ENCODE measurements around the gene HERC3.
"Not testable (repeated sequence)": the region's sequence is repeated elsewhere in the genome, so short reads cannot be mapped to it uniquely, and the experiment has no call there.

Gene HERC3

DNA sequence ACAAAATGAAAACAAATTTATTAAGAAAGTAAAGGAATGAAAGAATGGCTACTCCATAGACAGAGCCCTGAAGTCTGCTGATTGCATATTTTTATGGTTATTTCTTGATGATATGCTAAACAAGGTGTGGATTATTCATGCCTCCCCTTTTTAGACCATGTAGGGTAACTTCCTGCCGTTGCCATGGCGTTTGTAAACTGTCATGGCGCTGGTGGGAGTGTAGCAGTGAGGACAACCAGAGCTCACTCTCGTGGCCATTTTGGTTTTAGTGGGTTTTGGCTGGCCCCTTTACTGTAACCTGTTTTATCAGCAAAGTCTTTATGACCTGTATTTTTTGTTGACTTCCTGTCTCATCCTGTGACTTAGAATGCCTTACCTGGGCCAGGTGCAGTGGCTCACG, 17.5 kb downstream of the HERC3 start:
- DNase-seq, result not testable (repeated sequence)

DNA sequence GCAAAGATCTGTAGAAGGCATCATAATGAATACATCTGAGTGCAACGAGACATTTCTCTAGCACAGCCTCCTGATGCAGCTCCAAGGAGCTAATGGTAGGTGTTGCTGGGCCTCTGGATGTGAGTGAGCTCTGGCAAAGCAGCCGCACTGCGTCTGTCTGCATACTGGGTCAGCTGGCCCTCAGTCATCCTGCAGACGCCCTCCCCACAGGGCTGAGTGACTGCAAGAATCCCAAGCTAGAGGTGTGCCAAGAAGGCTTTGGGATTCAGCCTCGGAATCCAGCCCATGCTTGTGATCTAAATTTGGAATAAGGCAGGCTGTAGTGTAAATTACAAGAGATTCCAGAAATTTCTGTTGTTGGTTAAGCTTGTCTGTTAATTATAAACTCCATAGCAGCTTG, 18.5 kb downstream of the HERC3 start:
- no peak for DNase-seq

DNA sequence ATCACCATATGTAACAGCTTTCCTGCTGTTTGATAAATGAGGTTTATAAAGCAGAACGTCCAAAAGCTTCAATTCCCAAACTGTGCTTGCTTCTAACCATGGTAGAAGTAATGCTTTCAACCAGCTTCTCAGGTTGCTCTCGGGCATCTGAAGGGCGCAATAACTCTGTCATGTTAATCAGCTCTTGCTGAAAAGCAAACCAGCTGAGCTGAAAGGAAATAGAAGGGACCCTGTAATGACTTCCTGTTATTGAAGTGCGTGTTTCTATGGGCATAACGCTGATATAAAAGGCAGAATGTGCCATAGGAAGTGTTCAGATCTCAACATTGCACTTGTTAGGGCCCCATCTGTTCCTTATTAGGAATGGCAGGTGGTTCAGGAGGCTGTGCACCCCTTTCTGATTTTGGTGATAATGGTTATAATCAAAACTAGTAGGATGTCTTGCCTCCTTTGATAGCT, 21.2 kb downstream of the HERC3 start:
- peak; percentile 14 for DNase-seq

DNA sequence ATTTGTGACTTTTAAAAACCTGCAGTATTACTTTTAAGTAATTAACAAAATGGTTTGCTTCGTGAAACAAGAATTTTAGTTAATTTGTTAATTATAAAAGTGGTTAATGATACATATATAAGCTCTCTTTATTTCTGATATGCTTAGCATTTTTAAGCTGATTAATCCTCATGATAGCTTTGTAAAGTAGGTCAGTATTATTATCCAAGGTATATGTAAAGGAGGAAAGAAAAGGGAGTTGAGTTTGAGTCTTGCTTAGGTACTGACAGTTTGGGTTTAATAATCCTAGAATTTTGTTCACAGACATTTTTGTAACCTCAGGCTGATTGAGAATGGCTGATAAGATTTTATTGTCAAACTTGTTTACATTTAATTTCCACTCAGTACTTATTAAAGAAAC, 21.8 kb downstream of the HERC3 start:
- DNase-seq, result no peak

DNA sequence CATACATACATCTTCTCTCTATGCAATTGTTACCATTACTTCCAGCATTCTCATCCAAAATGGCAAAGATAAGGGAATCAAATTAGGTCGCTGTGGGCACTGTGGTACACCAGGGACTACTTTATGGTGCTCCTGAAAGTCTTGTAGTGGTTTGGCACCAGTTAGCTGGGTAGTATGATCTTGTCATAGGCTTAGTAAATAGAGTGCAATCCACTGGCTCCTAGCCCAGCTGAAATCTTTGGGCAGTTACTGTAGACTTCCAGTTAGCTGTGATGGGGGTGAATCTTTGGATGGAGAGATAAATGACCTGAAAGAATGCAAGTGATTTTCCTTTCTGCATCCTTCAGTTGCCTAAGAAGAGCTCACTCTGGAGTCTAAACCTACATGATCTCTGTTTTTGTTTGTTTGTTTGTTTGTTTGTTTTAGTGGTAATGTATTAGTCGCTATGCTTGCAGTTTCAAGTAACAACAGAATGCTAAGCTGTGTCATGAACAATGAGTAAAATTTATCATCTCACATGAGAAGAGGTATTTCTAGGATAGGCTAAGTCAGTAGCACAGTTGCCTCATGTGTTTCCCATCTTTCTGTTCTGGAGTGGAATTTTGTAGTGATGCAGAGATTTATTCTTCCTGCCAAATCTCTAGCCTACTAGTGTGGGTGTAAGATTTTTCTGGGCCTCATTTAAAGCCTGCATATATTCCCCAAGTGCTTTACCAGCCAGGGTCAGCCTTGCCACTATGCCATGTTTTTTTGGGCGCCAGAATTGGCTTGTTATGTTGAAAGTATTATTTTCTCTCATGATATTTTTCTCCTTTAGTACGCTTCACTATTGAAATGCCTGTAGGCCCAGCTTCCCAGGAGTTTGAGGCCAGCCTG, 24.2 kb downstream of the HERC3 start:
- DNase-seq, result no peak

DNA sequence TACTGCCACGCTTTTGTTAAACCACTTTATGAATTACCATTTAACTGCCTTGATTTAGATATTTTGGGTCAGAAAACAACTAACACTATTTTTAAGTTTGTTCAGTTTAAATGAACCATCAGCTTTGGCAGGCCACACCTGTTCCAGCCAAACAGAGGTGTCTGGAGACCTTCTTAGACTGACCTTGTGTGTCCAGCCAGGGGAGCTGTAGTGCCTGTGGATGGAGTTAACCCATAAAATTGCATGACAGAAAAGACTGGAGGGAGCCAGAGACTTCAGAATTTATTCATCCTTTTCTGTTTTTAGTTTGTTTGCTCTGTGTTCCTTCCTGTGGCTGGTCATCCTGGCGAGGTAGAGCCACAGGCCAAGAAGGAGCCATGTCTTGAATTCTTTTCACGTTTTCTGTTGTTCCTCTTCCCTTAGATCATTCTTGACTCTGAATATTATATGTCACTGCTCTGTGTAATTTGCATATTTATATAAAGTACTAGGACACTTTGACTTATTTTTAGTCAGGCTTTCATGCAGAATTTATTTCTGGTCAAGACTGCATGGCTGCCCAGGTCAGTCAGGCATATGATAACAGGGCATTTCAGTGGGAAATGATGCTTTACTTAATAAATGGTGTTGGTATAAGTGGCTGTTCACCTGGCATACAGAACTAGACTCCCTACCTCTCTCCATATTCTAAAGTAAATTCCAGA, 26.7 kb downstream of the HERC3 start:
- DNase-seq, result no peak

DNA sequence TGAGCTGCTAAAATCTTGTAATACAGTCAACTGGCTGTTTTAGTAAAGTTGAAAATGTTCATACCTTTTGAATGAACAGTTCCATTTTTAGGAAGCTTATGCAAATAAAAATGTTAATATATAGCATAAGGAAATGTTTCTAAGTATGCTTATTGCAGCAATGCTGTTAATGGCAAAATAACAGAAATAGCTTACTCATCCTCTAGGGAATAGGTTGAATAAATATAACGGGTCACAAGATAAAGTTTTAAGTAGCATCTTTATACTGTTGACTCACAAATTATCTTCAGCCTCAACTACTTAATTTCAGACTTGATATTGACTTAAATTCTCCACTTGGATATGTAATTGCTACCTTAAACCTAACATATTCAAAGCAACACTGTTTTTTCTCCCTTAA, 27.7 kb downstream of the HERC3 start:
- no peak for DNase-seq

DNA sequence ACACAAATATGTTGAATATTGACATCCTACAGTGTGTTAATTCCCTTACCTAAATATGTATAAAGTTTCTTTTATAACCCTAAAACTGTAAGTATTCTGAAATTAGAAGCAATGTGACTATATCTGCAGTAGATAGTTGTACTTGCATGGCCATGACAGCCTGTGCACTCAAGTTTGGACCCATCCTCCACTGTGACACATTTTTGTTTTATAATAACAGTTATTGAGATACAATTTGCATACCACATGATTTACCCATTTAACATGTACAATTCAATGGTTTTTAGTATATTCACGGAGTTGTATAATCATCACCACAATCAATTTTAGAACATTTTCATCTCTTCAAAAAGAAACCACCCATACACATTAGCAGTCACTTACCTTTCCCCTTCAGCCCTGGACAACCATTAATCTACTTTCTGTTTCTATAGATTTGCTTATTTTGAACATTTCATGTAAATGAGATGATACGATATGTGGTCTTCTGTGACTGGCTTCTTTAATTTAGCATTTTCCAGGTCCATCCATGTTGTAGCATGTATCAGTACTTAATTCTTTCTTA, 29.6 kb downstream of the HERC3 start:
- no peak for DNase-seq

DNA sequence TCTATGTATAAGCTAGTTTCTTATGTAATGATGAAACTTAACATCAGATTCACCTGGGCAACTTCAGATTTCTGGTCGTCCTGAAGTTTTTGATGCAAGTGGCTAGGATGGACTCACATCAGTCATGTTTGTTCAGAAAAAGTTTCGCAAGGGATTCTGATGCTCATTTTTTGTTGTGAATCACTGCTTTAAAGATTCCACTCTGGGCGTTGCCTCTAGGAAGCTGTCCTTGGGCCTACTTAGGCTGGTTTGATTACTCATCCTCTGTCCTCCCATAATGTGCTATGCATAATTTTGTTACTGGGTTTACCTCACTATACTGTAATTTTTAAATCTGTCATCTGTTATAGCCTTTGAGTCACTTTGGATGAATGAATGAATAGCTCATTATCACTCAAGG, 30.8 kb downstream of the HERC3 start:
- no peak for DNase-seq

DNA sequence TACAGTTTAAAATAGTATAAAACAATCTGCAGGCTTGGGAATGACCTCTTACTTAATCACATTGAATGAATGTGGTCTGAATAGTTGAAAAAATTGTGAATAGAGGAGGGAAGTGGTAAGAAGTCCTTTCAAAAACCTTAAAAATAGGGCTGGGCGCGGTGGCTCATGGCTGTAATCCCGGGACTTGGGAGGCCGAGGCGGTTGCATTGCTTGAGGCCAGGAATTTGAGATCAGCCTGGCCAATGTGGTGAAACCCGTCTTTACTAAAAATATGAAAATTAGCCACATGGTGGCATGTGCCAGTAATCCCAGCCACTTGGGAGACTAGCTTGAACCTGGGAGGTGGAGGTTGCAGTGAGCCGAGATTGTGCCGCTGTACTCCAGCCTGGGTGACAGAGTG, 36.5 kb downstream of the HERC3 start:
- no peak for DNase-seq

DNA sequence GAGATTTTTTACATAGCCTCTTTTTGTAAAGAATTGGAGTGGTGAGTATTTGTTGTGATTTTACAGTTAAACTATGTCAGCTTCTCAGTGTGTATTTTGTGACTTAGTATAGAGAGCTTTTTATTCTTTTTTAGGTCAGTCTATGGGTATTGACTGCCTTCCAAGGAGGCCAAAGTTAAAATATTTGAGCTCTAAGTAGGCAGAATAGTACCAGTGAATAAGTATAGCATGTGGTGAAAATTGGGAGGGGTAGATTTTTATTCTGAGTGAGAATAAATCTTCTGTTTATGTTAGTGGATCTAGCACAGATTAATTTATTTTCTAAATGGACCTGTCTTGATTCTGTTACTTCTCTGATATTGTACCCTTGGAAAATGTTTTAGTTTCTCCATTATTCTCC, 37.5 kb downstream of the HERC3 start:
- no peak for DNase-seq

DNA sequence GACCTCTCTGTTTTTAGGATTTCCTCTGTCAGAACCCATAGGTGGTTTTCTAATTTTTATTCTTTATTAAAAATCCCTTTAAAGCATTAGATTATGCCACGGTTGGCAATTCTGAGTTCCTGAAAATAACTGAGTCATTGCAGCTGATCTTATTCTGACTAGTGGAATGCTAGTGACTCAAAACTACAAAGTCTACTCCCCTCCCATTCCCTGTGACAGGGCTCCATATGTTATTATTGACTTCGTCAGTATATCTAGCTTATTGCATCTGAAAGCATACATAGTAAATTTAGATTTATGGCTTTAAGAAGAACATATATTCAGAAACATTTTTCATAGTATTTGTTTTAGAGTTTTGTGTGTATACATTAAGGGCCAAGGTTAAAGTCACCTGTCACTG, 38.5 kb downstream of the HERC3 start:
- DNase-seq, result no peak

DNA sequence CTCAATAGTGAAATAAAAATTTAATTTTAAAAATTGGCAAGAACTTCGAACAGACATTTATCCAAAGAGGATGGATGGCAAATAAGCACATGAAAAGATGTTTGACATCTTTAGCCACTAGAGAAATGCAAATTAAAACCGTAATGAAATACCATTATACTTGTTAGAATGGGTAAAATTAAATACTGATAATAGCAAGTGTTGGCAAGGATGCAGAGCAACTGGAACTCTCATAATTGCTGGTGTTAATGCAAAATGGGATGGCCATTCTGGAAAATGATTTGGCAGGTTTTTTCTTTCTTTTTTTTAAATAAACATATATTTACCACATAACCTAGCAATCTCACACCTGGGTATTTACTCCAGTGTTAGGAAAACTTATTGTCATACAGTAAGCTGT, 51.7 kb downstream of the HERC3 start:
- DNase-seq, result no peak

DNA sequence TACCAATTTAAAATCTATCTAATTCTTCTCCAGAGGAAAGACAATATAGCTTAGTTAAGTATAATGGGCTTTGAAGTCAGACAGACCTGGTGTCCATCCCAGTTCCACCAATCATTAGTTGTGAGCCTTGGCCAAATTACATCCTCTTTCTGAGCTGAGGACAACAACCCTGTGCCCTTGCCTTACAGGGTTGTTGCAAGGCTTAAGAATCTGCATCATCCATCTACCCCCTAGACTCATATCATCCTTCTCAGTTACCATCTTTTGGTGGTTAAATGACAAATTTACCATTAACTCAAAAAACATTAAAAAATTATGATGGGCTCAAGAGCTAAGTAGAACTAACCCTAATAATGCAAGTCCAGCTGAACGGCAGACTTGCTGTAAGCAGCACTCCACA, 53.7 kb downstream of the HERC3 start:
- DNase-seq, result no peak

DNA sequence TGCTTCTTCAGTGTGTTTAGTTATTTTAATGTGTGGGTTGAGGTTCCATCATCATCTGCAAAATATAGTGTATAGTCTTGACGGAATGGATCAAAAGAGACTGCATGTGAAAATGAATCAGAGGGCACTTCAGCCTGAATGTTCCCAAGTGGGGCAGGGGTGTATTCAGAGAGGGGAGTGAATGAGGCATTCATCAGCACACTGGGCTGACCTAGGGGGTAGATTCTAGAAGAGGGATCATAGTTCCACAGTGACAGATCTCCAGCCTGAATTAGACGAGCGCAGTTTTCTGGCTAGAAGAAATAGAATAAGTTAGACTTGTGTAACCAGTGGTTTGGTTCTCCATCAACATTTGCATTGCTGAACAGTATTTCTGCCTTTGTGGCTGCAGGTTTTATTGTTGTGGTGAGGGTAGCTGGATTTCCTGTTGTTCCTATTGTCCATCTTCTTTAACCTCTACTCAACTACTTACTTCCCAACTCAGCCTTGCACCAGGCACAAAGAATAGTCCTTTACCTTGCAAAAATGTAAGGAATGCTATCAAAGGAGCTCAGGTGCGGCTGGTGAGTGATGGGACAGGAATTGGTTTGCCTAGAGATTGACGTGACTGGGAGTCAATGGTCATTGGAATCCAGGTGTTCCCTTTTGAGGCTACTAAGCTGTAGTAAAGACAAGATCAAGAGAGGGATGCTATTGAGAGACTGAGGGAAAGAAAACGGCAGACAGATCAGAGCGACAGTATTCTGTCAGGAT, 54.4 kb downstream of the HERC3 start:
- DNase-seq, result no peak

DNA sequence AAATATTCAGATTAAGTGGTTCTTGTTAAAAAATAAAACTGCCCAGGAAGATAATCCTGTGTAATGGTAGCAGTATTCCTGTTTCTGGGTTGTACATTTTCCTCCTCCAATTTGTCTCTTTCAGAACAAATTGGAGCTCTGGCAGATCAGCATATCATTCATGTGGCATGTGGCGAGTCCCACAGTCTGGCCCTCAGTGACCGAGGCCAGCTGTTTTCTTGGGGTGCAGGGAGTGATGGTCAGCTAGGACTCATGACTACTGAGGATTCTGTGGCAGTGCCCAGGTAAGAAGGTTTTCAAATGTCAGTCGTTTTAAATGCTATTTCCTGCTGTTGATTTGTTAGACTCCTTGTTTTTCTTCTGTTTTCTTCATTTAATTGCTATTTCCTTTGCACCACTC, 57.4 kb downstream of the HERC3 start:
- DNase-seq, result no peak

DNA sequence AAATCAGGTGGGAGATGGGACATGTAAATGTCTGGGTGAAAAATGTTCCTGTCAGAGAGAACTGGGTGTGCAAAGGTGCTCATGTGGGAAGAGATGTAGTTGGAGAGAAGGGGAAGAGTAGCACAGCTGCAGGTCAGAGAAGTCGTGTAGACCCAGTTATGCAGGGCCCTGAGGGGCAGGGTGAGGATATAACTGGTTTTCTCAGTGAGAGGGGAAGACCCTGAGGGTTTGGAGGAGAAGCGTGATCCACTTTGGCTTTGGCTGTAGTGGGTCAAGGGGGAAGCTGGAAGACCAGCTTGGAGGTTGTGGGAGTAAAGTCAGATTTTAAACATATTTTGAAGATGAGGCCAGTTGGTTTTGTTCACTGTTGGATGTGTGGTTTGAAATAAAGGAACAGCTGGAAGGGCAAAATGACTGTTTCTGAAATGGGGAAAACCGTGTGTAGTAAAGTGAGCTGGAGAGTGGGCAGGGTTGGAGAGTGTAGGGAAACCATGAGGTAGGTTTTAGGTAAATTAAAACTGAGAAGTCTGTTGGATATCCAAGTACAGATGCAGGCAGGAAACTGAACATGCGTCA, 61.2 kb downstream of the HERC3 start:
- no peak for DNase-seq

DNA sequence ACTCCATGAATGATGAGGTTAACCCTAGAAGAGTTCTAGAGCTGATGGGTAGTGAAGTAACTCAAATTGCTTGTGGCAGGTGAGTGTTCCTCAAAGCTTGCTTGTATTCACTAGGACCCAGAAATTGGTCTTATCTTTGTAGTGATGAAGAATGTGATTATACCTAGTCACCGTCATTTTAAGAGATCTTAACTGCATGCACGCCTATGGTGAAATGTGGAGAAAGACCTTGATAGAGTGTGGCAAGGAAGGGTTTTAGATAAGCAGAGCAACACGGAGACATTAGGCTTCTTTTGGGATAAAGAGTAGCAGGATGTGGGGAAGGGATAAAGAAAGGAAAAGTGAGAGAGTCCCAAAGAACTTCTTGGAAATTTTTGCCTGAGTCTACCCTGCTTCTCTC, 62.9 kb downstream of the HERC3 start:
- no peak for DNase-seq

DNA sequence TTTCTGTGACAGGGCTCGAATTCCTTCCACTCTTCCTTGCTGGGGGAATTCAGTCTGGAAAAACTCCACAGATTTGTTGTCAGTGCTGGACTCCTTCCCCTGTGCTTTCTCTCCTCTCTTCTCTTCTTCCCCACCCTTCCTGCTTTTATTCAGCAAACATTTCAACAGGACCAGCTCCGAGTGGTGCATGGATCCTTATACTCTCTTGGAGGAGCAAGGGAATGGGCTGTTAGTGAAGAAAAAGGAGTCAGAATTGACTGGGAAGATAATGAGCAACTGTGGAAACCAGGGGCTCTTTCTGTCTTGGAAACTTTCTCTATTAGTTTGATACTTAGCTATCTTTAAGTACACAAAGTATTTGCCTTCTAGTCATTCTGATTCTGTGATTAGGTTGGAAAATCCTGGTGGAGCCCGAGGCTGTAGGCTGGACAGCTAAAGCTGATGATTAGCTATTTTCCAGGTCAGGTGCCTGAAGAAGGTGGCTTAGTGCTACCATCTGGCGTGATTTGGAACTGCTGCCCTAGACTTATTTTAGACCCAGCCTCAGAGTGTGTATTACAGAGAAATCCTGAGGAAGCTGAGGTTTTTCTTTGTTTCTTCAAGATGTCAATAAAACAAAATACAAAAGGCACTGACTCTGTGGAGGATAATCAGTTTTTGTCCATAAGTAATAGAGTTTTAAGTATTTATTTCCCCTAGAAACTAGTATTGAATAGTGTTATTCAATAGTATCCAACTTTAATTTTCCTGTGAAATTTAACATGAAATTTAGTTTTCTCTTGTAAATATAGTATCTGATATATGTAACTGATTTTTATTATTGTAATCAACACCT, 67.0 kb downstream of the HERC3 start:
- peak; percentile 1 for DNase-seq

DNA sequence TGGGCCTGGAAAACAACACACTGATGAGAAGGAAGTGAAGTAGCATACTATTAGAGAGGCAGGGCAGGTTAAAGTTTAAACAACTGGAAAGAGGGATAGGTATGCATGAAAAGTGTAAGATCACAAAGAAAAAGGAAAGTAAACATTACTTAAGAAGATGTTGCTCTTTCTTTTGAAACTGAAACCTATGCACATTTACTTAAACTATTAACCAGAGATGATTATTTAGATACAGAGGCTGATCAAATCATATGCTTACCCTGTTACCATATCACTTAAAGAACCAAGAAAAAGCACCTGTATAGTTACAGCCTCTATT, 67.6 kb downstream of the HERC3 start:
- DNase-seq, result no peak

DNA sequence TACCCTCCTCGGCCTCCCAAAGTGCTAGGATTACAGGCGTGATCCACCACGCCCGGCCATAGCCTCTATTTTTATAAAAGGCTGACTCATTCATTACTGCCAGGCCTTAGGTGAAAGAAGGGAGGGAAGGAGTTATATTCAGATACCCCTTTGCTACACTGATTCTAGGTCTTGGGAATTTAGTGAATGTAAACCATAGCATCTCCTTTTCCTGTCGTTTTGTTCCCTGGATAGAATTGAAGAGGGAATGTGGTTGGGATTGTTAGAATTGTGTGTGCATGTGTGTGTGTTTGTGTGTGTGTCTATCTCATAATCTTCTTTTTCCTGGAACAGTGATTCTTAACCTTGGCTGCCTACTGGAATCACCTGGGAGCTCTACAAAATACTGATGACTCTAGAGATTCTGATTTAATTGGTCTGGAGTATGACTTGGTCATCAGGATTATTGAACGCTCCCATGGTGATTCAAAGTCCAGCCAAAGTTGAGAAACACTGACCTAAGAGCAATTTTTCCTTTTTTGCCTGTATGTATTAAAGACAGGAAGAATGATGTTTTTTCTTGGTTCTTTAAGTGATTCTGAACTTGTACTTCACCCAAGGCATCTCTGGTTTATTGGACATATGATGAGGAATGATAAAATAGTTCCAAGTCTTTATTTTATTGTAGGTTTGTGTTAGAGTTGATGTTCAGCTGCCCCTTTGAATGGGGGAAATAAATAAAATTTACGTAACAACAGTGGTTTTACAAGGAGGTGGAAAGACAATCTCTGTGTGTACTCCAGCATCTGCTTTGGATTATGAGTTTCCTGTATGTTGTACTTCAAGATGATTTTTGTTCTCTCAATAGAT, 68.4 kb downstream of the HERC3 start:
- no peak for DNase-seq
